Nephron (organoid): ENCODE data around the gene MIS18BP1.

ENCODE experiments used
- H3K27ac Mint-ChIP-seq, 3 experiments: 2 replicates each; pipeline ENCODE4 v1.8.0; 2020; ENCODE audit warnings: mixed read lengths in 3 of 3, mild to moderate bottlenecking in 2 of 3, moderate library complexity in 1 of 3
- H3K27me3 Mint-ChIP-seq: 2 replicates; pipeline ENCODE4 v1.8.0; 2021; ENCODE audit warnings: low read depth, mild to moderate bottlenecking, moderate library complexity, mixed read lengths
- H3K36me3 Mint-ChIP-seq: 2 replicates; pipeline ENCODE4 v1.8.0; 2020; ENCODE audit warnings: low read depth, mixed read lengths
- H3K4me1 Mint-ChIP-seq: 2 replicates; pipeline ENCODE4 v1.8.0; 2020; ENCODE audit warnings: mixed read lengths
- H3K4me3 Mint-ChIP-seq, 3 experiments: 2 replicates each; pipeline ENCODE4 v1.8.0; 2020; ENCODE audit warnings: mild to moderate bottlenecking in 3 of 3, mixed read lengths in 3 of 3, moderate library complexity in 2 of 3
- H3K9me3 Mint-ChIP-seq: 2 replicates; pipeline ENCODE4 v1.8.0; 2020; ENCODE audit warnings: mixed read lengths
- TF ChIP-seq, protein P1 (sequence below), 3 experiments: fragments of 200-600 bp; sonication (generic); IDR thresholded peaks; one replicate each; pipeline ENCODE4 v1.5.0; 2021; ENCODE audit warnings: antibody characterized with exemption in 3 of 3; ENCODE audit not compliant: unreplicated experiment in 3 of 3

MIS18BP1 gene

DNA sequence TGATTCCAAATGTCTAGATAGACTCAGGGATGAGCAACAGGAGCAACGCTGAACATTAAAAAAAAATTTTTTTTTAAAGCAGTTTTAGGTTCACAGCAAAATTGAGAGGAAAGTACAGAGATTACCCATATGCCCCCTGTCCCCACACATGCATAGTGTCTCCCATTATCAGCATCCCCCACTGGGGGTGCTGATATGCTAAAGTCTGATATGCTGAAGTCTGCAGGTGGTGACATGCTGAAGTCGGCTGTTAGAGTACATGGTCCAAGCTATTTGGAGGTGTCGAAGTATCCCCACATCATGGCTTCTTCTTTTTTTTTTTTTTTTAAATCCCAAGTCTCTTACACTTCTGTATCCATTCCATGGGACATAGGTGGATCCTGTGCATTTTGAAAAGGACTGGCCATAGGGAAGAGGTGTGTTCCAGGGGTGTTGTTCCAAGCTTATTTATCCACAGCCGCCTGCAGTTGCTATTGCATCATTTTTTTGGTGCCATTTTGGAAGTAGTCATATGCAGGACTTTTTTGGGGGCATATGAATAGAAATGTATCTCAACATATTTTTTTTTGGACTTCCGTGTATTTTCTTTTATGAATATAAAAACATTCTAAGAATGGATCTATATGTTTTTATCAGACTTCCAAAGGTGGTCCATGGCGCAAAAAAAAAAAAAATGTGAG lies 19.0 kb upstream of the MIS18BP1 start:
- Mint-ChIP-seq H3K9me3 (no peaks in the 10 kb centered on the region), H3K4me1 (peaks cover 9% of the 10 kb centered on the region), H3K36me3 (no peaks in the 10 kb centered on the region), H3K4me3 (no peak overlapping the region), H3K27me3 (no peaks in the 10 kb centered on the region), H3K27ac (no peak overlapping the region)
- TF ChIP-seq, protein P1, sequence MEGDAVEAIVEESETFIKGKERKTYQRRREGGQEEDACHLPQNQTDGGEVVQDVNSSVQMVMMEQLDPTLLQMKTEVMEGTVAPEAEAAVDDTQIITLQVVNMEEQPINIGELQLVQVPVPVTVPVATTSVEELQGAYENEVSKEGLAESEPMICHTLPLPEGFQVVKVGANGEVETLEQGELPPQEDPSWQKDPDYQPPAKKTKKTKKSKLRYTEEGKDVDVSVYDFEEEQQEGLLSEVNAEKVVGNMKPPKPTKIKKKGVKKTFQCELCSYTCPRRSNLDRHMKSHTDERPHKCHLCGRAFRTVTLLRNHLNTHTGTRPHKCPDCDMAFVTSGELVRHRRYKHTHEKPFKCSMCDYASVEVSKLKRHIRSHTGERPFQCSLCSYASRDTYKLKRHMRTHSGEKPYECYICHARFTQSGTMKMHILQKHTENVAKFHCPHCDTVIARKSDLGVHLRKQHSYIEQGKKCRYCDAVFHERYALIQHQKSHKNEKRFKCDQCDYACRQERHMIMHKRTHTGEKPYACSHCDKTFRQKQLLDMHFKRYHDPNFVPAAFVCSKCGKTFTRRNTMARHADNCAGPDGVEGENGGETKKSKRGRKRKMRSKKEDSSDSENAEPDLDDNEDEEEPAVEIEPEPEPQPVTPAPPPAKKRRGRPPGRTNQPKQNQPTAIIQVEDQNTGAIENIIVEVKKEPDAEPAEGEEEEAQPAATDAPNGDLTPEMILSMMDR (IDR thresholded peaks at IDR 0.05; ENCODE audit: unreplicated experiment in 3 of 3): no peak

DNA sequence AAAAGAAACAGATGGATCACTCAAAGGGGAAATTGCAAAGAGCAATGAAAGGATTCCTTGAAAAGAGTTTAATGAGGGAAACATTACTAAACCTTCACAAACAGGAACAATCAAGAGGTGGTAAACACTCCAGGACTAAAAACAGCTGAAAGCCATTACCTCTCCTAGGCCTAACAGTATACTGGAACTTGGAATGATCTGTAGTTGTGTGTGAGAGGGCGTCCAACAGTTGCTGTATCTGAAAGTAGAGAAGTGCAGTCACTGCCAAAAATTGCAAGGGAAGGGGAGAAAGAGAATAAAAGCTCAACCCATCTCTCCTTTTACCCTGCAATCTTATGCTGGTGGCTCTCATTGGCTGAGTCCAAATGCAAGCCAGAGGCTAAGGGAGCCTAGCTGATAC lies 17.0 kb upstream of the MIS18BP1 start:
- no peaks in the 10 kb centered on the region for H3K27me3 Mint-ChIP-seq
- no peak overlapping the region for H3K4me3 Mint-ChIP-seq
- H3K9me3 Mint-ChIP-seq: no peaks in the 10 kb centered on the region
- peak overlapping the region in 2 of 3 experiments; percentile 68 to 81 for H3K27ac Mint-ChIP-seq
- peaks cover 9% of the 10 kb centered on the region for H3K4me1 Mint-ChIP-seq
- no peaks in the 10 kb centered on the region for H3K36me3 Mint-ChIP-seq
- TF ChIP-seq, protein P1 (IDR thresholded peaks at IDR 0.05; ENCODE audit: unreplicated experiment in 3 of 3): no peak

DNA sequence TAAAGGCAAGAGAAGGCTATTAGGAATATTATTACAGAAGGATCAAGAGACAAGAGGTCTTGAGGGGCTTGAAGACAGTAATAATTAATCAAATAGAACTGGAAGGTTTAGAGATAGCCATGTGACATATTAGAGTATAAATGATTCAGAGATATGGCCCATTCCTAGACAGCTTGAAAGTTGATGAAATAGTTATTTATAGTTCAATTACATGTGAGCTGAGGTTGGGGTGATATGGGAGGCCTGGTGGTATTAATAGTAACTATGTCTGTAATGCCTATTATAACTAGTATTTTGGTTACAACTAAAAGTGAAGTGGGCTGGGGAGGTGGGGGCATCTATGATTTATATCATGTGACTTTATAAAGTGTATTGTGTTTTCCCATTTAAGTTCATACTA lies 14.1 kb upstream of the MIS18BP1 start:
- Mint-ChIP-seq H3K4me1 (peaks cover 9% of the 10 kb centered on the region), H3K9me3 (peaks cover 7% of the 10 kb centered on the region), H3K27me3 (no peaks in the 10 kb centered on the region), H3K4me3 (no peak overlapping the region), H3K27ac (no peak overlapping the region), H3K36me3 (no peaks in the 10 kb centered on the region)
- TF ChIP-seq, protein P1 (IDR thresholded peaks at IDR 0.05; ENCODE audit: unreplicated experiment in 3 of 3): no peak

DNA sequence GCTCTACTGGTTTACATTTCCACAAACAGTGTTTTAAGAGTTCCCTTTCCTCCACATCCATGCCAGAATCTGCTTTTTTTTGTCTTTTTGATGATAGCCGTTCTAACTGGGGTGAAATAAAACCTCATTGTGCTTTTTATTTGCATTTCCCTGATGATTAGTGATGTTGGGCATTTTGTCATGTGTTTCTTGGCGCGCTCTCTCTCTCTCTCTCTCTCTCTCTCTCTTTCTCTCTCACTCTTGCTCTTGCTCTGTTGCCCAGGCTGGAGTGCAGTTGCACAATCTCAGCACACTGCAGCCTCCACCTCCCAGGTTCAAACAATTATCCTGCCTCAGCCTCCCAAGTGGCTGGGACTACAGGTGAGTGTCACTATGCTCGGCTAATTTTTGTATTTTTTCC lies 9.6 kb upstream of the MIS18BP1 start:
- H3K9me3 Mint-ChIP-seq: peaks cover 43% of the 10 kb centered on the region
- peaks cover 8% of the 10 kb centered on the region for H3K36me3 Mint-ChIP-seq
- H3K27ac Mint-ChIP-seq: no peak overlapping the region
- H3K27me3 Mint-ChIP-seq: no peaks in the 10 kb centered on the region
- no peak overlapping the region for H3K4me3 Mint-ChIP-seq
- no peaks in the 10 kb centered on the region for H3K4me1 Mint-ChIP-seq
- TF ChIP-seq, protein P1 (IDR thresholded peaks at IDR 0.05; ENCODE audit: unreplicated experiment in 3 of 3): no peak

DNA sequence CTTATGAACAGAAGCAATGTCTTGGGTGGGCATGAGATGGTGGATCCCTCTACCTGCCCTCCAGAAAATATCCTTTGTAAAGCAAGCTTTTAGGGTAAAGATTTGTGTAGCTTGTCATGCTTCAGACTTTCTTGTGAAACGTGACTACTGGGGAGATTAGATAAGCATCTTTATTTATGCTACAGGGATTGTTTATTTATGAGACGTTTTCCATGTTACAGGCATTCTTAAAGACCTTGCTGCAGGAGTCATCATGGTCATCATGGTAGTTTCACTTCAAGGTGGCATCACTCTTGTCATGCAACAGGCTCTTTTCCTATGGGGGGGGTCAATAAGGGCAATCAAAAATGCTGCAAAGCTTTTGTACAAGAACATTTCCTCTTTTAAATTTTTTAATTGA lies 8.2 kb upstream of the MIS18BP1 start:
- Mint-ChIP-seq H3K4me3 (no peak overlapping the region), H3K27ac (no peak overlapping the region), H3K9me3 (peaks cover 54% of the 10 kb centered on the region), H3K4me1 (no peaks in the 10 kb centered on the region), H3K27me3 (no peaks in the 10 kb centered on the region), H3K36me3 (peaks cover 8% of the 10 kb centered on the region)
- TF ChIP-seq, protein P1 (IDR thresholded peaks at IDR 0.05; ENCODE audit: unreplicated experiment in 3 of 3): no peak

DNA sequence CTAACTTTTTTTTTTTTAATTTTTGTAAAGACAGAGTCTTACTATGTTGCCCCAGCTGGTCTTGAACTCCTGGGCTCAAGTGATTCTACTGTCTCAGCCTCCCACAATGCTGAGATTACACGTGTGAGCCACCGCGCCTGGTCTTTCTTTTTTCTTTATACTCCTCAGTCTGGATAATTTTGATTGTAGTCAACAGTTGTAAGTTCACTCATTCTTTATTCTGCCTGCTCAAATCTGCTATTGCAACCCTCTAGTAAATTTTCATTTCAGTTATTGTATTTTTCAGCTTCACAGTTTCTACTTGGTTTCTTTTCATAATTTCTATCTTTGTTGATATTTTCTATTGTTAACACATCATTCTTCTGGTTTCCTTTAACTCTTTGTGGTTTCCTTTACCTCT lies 5.8 kb upstream of the MIS18BP1 start:
- Mint-ChIP-seq H3K4me1 (no peaks in the 10 kb centered on the region), H3K4me3 (no peak overlapping the region), H3K9me3 (peaks cover 60% of the 10 kb centered on the region), H3K36me3 (peaks cover 8% of the 10 kb centered on the region), H3K27ac (no peak overlapping the region), H3K27me3 (peaks cover 3% of the 10 kb centered on the region)
- TF ChIP-seq, protein P1 (IDR thresholded peaks at IDR 0.05; ENCODE audit: unreplicated experiment in 3 of 3): no peak
